Stromal cell of bone marrow (primary cell): ENCODE data around the gene NEK11.

Source experiments
- DNase-seq: peaks from one replicate; pipeline ENCODE4 v3.0.0-alpha.2; 2012; ENCODE audit warnings: low read depth

Gene NEK11

DNA sequence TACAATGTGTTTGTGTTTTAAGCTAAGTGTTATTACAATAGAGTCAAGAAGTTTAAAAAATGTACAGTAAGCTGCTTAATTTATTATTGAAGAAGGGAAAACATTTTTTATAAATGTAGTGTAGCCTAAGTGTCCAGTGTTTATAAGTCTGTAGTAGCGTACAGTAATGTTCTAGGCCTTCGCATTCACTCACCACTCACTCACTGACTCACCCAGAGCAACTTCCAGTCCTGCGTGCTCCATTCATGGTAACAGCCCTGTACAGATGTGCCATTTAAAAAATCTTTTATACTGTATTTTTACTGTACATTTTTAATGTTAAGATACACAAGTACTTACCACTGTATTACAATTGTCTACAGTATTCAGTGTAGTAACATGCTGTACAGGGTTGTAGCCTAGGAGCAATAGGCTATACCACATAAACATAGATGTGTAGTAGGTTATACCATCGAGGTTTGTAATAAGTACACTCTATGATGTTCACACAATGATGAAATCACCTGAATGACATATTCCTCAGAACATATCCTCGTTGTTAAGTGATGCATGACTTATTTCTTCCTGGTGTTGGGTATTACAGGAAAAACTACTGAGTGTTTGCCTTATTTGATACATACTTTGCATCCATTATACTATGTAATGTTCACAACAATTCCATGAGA lies 198.3 kb downstream of the NEK11 start:
- no peak for DNase-seq

DNA sequence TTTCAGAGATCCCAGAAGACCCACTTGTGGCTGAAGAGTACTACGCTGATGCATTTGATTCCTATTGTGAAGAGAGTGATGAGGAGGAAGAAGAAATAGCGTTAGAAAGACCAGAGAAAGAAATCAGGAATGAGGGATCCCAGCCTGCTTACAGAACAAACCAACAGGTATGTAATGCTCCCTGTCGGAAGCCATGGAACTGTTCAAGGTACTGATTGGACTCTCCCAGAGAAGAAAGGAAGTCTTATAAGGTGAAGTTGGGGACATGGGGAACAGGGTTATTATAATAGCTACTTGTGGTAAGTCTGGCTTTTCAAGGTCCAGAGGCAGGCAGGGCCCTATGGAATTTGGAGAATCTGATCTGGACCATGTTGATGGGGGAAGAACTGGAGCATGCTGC lies 201.8 kb downstream of the NEK11 start:
- DNase-seq = no peak

DNA sequence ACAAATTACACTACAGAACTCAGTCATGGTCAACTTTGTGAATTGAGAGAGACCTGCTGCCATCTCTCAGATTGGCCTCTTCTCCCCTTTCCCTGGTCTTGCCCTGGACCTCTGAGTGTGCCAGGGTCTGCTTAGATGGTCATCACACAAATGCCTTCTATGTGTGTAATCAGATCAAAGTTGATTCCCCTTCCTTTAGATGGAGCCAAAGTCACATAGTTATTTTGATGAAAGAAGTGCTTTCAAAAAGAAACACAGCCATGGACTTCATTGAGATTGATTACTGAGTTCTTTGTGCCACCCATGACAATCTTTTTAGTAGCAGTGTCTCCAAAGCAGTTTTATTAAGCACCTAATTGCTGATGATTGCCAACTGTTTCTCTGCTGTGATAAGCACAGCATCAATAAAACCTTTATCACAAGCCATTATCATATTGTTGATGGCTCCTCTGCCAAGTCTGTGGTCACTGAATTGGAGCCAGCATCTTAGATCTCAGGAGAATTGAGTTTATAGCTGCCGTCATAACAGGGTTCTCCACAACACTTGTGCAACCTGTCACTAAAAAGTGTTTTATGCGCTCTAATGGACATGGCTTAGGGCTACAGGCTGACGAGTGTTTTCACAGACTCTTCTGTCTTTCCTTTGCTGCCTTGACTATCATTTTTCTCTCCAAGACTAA lies 205.2 kb downstream of the NEK11 start:
- no peak for DNase-seq

DNA sequence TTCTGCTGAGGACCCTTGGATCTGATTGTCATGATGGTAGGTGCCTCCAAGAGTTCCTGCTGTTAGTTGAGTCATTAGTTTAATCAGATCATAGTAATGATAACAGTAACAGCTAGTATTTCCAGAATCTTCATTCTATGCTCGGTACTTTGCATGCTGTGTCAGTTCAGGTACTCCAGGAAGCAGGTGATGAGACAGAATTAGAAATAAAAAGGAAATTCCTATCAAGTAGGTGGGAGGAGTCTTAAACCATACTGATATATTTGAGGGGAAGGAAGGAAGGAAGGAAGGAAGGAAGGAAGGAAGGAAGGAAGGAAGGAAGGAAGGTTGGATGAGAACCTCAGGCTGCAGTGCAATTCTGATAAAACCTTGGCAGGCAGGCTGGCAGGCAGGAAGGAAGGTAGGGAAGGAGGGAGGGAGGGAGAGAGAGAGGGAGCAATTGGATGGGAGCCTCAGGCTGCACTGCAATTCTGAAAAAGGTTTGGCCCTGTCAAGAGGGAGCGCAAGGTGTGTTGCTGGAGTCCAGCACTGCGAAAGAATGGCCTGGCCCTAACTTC lies 206.1 kb downstream of the NEK11 start:
- no peak for DNase-seq

DNA sequence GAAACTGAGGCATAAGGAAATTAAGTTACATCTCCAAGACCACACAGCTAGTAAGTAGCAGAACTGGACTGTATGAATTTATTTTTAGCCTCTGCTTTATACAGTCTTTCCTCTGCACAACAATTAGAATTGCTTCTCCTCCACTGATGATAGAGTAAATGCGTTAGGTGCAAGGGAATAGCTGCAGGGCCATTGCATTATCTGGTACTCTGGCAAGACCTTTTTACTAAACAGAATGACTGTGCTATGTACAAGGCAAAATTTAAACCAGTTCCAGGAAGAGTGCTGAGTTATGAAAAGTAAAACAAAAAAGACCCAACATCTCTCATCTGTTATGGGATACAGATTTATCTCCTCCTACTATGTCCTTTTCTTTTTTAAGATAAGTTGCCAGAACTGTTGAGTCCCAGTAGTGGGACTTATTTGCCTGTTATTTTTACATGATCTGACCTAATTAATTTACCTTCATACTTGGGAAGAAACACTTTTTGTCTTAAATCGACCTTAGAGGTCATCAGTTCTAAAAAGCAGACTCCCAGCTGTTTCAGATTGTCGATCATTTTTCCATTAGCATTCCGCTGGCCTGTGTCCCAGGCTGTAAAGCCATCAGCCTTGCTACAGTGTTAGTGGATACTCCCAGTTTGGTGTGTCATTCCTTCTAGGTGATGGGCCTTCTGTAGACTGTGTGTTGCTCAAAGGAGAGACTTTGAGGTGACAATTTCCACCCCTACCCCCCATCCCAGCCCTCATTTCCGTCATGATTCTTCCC lies 207.4 kb downstream of the NEK11 start:
- DNase-seq = no peak

DNA sequence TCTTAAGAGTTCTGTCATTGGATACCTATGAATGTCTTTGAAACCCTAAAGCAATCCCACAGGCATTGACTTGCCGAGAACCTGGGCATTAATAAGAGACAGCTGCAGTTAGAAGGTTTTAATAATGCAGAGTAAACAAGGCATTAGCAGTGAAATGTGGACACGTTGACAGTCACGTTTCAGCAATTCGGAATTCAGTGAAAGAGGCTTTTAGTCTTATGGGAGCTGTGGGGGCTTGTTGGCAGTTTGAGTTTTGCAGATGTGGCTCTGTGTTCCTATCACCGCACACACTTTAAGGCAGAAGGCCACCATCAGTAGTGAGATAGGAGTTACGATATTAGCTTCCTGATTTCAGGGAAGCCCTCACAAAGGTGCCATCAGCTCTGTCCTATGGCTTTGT lies 209.7 kb downstream of the NEK11 start:
- no peak for DNase-seq

DNA sequence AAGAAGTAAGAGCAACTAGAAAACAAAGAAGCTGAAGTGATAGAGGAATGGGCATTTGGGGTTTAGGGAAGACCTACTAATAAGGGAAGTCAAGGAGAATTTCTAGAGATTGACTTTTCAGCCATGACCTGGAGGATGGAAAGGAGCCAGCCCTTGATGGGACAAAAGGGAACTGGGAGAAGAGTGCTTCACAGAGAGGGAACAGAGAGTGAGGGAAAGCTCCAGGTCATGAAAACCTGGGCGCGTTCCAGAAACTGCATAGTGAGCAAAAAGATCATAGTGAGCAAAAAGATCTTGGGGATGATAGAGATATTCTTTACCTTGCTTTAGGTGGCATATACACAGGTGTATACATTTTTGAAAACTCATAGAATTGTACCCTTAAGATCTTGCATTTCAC lies 211.8 kb downstream of the NEK11 start:
- no peak for DNase-seq

DNA sequence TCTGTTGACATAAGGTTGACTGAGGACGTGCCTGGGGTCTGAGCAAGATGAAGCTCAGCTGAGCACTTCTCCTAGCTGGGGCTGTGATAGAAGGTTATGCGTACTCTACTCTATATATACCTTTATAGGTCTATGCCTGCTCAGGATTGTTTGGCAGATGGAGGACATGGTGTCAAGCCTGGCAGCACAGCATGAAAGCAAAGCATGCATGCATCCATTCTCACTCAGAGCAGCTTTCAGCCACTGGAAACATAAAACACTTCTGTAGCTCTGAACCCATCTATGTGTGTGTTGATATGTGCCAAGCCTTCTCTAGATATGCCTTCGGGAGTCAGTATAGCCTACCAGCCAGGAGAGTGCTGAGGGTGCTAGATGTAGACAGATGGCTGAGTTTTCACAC lies 212.6 kb downstream of the NEK11 start:
- DNase-seq = no peak

DNA sequence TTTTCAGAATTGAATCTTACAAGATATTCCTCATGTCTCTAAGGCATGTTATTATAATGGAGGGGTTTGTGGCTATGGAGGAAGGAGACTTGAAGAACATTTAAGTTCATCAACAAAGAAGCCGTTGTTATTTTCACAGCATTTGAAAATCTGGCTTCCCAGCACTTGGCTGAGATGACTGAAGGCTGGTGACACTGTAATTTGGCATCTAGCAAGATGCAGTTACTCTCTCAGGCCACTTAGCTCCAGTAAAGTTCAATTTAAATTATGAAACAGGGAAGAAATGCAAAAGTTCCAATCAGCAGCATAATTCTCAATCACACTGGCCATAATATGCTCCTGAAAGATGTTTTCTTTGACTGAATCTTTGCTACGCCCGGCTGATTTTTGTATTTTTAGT lies 215.5 kb downstream of the NEK11 start:
- DNase-seq = no peak

DNA sequence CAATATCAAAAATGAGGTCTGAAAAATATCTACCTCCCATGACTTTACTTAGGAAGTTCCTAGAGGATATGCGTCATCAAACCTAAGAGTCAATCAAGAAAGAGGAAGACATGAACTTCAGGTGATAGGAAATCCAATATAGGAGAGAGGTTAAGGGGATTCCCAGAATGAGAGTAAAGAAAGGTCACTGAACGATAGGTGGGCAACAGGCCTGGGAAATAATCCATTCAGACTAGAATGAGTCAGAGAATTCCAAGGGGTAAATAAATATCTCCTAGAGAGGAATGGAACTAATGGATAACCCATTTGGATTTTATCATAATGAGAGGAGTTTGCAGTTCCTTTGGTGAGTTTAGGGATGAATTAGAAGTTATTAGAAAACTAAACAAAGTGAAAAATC lies 223.8 kb downstream of the NEK11 start:
- DNase-seq = no peak

DNA sequence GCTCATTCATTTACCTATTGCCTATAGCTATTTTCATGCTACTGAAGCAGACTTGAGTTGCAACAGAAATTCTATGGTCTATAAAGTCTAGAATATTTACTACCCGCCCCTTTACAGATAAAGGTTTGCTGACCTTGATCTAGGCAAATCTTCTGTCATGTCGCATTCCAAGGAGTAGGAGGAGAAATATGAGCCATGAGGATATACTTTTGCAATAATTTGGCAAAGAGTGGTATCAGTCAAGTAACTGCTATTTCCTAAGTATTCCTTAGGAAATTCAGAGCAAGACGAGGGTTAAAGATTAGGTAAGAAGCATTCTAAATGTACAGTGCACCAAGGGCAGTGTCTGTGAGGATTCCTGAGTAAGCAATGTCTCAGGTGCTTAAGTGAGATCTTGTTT lies 233.8 kb downstream of the NEK11 start:
- DNase-seq = no peak

DNA sequence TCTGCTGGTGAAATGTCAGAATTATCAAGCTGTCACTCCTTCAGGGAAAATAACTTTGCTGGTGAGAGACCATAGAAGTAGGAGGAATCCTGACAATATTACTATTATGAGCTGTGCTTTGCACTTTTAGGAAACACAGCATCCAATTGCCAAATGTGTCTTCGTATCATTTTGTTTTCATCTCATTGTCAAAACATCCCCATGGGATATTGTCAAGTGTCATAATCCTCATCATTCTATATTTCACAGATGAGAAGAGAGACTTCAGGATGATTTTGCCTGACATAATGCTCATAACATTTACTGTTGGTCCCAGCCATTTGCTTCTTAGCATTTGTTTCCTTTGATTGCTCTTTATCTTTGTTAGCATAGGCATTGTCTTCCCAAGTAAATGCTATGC lies 234.4 kb downstream of the NEK11 start:
- DNase-seq = no peak

DNA sequence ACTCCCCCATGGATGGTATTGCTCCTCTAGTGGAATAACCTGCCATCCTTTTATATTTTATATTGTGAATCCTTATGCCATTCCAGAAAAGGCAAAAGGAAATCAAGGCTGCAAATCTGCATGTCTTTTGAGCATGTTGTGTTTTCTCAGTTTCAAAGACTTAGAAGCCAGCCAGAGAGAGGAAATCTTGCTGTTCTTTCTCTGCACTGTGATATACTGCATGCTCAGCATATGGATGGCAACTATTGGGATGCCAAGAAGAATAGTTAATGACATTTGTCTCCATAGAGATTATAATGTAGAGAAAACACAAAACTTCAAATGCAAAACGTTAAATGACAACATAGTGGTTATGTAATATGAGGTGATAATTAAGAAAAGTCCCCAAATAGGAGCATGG lies 248.9 kb downstream of the NEK11 start:
- no peak for DNase-seq

DNA sequence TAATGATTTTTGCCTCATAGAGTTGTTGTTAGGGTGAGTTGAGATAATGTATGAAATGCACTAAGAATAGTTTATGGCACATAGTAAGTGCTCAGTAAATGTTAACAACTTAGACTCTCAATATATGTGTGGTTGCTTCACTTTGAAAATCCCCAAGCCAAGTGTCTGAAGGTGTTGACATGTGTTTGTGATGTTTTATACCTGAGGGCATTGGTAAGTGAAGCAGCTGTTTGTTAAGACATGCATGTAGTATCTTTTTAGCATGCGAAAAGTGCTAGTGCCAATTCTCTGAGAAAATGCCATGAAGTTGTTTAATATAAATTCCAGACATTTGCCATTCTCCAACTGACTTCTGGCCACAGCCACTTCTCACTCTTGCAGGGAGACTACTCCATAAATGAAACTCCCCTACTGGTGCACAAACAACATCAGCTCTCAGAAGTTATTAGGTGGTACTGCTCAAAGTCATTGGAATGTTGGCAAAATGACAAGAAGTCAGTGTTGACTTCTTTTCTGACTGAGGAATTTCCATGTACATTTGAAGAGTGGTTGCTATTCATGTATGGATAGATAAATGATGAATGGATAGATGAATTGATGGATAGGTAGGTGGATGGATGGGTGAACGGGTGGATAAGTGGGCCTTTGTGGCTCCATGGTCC lies 251.3 kb downstream of the NEK11 start:
- no peak for DNase-seq

DNA sequence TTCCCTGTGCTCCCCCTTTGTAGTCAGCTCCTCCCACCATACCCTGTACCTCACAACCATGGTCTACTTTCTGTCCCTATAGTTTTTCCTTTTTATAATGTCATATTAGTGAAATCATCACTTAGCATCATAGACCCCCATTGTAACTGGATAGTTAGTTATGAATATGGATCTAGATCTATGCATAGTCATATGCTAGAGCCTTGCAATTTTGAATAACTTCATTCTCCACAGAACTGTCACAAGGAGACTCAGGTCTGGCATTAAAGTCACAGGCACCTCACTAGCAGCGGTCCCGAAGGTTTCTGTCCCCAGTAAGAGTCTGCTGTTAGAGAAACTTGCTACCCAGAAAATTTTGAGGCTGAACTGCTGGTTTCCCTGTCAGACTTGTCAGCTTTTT lies 252.9 kb downstream of the NEK11 start:
- no peak for DNase-seq

DNA sequence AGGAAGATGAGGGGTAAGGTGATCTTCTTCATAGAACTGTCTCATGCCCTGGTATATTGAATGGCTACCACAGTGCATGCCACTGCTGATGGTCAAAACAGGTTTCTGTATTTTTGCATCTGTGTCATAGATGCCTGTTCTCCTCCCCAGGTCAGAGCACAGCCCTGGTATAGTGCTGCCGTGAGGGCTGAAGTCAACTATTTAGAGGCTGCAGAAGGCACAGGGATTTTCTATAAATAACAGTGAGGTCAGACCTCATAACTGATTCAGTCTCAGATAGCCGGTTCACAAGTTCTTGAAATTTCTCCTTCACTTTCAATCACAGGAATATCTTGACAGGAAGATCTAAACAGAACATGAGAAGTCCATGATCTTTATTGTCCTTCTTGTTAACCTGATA lies 255.7 kb downstream of the NEK11 start:
- no peak for DNase-seq

DNA sequence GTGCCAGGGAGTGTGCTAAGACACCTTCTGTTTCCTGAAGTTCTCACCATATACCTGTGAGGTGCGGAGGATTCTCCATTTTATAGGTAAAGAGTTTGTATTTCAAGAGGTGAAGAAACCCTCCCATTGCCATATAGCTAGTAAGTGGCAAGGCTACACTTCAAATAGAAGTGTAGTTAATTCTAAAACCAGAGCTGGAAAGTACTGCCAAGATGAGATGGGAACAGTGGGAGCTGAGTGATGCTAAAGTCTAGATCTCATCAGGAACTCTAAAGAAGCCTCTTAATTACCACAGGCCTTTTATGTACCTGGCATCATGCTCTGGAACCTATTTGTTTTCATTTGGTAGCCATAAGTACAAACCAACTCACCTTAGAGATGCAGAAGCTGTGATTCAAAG lies 256.3 kb downstream of the NEK11 start:
- no peak for DNase-seq

DNA sequence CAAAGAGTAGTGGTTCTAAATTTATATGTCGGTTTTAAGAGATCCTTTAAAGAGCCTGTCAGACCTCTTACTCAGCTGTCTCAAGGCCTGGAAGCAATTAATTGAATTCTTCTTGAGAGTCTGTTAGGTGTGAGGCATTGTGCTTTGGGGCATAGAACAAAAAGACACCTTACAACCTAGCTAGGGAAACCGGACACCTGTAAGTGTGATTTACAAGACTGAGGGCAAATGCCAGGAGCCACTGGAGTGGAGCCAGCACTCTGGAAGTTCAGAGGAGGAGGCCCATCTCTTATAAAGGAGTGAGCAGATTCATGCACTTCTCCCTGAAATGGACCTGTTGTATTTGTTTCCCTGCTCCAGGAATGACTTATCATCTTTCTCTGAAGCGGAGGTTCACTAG lies 257.2 kb downstream of the NEK11 start:
- no peak for DNase-seq

DNA sequence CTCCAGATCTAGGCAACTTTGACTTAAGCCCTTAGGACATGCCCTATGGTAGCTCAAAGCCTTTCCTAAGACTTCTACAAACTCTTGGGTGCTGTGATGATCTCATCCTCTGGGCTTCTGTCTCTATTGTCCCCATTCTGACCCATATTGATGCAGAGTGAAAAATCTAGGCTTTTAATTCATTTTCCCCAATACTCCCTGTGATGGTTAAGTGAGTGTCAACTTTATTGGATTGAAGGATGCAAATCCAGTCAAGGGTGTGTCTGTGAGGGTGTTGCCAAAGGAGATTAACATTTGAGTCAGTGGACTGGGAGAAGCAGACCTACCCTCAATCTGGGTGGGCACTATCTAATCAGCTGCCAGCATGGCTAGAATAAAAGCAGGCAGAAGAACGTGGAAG lies 257.6 kb downstream of the NEK11 start:
- no peak for DNase-seq

DNA sequence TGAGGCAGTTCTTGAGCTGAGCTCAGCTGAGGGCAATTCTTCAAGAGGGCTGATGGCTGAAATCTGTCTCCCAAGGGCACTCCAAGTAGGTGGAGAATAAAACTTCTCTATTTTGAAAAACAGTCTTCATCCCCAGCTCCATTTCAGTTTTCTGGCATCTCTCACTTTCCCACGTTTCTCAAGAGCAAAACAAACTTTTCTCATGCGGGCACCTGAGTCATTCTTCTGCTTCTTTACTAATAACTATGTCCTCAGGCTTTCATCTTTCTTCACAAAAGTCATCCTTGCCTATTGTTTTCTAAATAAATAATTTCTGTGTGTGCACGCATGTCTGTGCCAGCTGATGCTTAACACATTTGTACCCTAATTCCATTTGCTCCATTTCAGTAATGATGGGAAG lies 258.8 kb downstream of the NEK11 start:
- no peak for DNase-seq

DNA sequence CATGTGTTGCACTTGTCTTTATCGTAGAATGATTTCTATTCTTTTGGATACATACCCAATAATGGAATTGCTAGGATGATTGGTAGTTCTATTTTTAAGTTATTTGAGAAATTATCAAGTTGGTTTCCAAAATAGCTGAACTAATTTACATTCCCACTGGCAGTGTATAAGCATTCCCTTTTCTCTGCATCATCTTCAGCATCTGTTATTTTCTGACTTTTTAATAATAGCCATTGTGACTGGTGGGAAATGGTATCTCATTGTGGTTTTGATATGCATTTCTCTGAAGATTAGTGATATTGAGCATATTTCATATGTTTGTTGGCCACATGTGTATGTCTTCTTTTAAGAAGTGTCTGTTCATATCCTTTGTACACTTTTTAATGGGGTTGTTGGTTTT lies 273.2 kb downstream of the NEK11 start:
- DNase-seq = no peak

DNA sequence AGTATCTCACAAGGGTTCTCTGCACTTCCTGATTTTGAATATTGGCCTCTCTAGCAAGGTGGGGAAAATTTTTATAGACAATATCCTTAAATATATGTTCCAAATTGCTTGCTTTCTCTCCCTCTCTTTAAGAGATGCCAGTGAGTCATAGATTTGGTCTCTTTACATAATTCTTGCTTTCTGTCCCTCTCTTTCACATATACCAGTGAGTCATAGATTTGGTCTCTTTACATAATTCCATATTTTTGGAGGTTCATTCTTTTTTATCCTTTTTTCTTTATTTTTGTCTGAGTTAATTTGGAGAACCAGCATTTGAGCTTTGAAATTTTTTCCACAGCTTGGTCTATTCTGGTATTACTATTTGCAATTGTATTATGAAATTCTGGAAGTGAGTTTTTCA lies 277.2 kb downstream of the NEK11 start:
- DNase-seq = peak; percentile 12

DNA sequence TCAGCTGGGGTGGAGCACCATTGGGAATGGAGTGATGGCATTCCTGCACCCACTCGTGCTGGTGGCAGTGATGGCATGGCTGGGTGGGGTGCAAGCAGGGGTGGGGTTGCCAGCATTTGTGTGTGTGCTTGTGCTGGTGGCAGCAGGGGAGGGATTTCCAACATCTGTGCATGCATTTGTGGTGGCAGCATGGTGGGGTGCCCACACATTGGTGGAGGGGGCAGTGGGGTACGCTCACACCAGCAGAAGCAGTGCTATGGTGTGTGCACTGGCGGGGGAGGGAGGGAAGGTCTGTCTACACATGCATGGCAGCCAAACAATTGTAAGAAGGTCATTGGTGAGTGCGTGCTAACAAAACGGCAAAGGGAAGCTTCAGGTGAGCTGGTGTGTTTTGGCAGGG lies 278.2 kb downstream of the NEK11 start:
- DNase-seq = no peak
